ENCODE results near the gene SLC16A3. TPM values are rescaled to one million over a fixed set of nuclear protein-coding genes. Genes with fewer than 3 reads are reported as not detected.
A peak's percentile ranks its signal among the peaks of the same experiment; 100 is the strongest.

Gene SLC16A3
- total RNA-seq, 1 experiment from 2014 or later: 104 TPM

- no peak for DNase-seq (ENCODE audit: low read depth)
These were observed 40.5 kb downstream of the SLC16A3 start for GRCh38 chr17:82269138-82269881.

GRCh38 chr17:82269882-82270500 lies 41.1 kb downstream of the SLC16A3 start:
- DNase-seq (ENCODE audit: low read depth): no peak

GRCh38 chr17:82270651-82271050 lies 41.8 kb downstream of the SLC16A3 start:
- no peak for DNase-seq (ENCODE audit: low read depth)

GRCh38 chr17:82271401-82271800 lies 42.6 kb downstream of the SLC16A3 start:
- no peak for DNase-seq (ENCODE audit: low read depth)

- no peak for DNase-seq (ENCODE audit: low read depth)
These were observed 43.9 kb downstream of the SLC16A3 start for GRCh38 chr17:82272495-82273326.

- peak; percentile 80 for DNase-seq (ENCODE audit: low read depth)
These were observed 44.7 kb downstream of the SLC16A3 start, which contains the start of gene CSNK1D for GRCh38 chr17:82273327-82274133. CSNK1D (minus strand) TSS chr17:82273700; CDS start chr17:82273381, 319 bp downstream.

- DNase-seq (ENCODE audit: low read depth): no peak
These were observed 45.5 kb downstream of the SLC16A3 start for GRCh38 chr17:82274134-82275020.

- DNase-seq (ENCODE audit: low read depth): no peak
These were observed 46.5 kb downstream of the SLC16A3 start for GRCh38 chr17:82275326-82275725.

- no peak for DNase-seq (ENCODE audit: low read depth)
These were observed 48.1 kb downstream of the SLC16A3 start for GRCh38 chr17:82276938-82277337.

GRCh38 chr17:82277851-82278250 lies 49.0 kb downstream of the SLC16A3 start:
- DNase-seq (ENCODE audit: low read depth): no peak

GRCh38 chr17:82278308-82278707 lies 49.5 kb downstream of the SLC16A3 start:
- DNase-seq (ENCODE audit: low read depth): no peak

- no peak for DNase-seq (ENCODE audit: low read depth)
These were observed 50.0 kb downstream of the SLC16A3 start for GRCh38 chr17:82278786-82279391.

GRCh38 chr17:82280537-82280936 lies 51.7 kb downstream of the SLC16A3 start:
- no peak for DNase-seq (ENCODE audit: low read depth)

GRCh38 chr17:82281076-82281475 lies 52.2 kb downstream of the SLC16A3 start:
- DNase-seq (ENCODE audit: low read depth): no peak

- DNase-seq (ENCODE audit: low read depth): peak; percentile 77
These were observed 52.8 kb downstream of the SLC16A3 start for GRCh38 chr17:82281502-82282238.

GRCh38 chr17:82282239-82283207 lies 53.7 kb downstream of the SLC16A3 start:
- no peak for DNase-seq (ENCODE audit: low read depth)

- peak; percentile 98 for DNase-seq (ENCODE audit: low read depth)
These were observed 54.4 kb downstream of the SLC16A3 start for GRCh38 chr17:82283208-82283749.

- no peak for DNase-seq (ENCODE audit: low read depth)
These were observed 56.3 kb downstream of the SLC16A3 start for GRCh38 chr17:82285141-82285540.
